B cell (primary cell): ENCODE results near the gene PTCHD1. TPM values are rescaled to one million over a fixed set of nuclear protein-coding genes. Genes with fewer than 3 reads are reported as not detected.

Experiments used
- ATAC-seq: fragments of 200-7000 bp; cut with Tn5 transposase; one replicate; pipeline ENCODE4 v1.10.0; 2021; ENCODE audit warnings: low read depth, mild to moderate bottlenecking, moderate number of reproducible peaks, moderate library complexity
- CTCF ChIA-PET: fragments of 350-600 bp; sonication (Branson Sonifier 250); formaldehyde crosslinking; loops from one replicate; lab custom pipeline; 2021; ENCODE audit warnings: antibody characterized with exemption, inconsistent platforms; lab: Charles Lee
- POLR2A ChIA-PET: fragments of 350-600 bp; sonication (Branson Sonifier 250); formaldehyde crosslinking; loops from one replicate; lab custom pipeline; 2021; ENCODE audit warnings: antibody characterized with exemption; lab: Charles Lee
- DNase-seq: peaks from one replicate; pipeline ENCODE4 v3.0.0; 2013
- H2AFZ ChIP-seq: 2 replicates; pipeline ENCODE4 v1.6.1; 2012; ENCODE audit warnings: mild to moderate bottlenecking, low read depth, low read length; ENCODE audit not compliant: insufficient read depth, poor library complexity, severe bottlenecking
- H3K27ac ChIP-seq, 2 donors: 1 replicate in 1 of 2; 2 replicates in 1 of 2; pipeline ENCODE4 v1.5.1; 2012 to 2013; ENCODE audit warnings: low read length in 2 of 2, mild to moderate bottlenecking in 2 of 2, moderate library complexity in 1 of 2
- H3K27me3 ChIP-seq, 4 experiments: fragments of 200-600 bp in 1 of 4; sonication (generic) in 1 of 4; replicated peaks in 1 of 4; 1 replicate in 2 of 4; 2 replicates in 2 of 4; pipeline versions ENCODE4 v1.6.1 to v1.7.0; 2013 to 2016; ENCODE audit warnings: low read length in 3 of 4, mild to moderate bottlenecking in 2 of 4, mixed read lengths in 1 of 4, moderate library complexity in 1 of 4; ENCODE audit not compliant: insufficient read depth in 4 of 4, control insufficient read depth in 3 of 4; ENCODE audit errors: control extremely low read depth in 1 of 4
- H3K36me3 ChIP-seq, 2 experiments: replicated peaks in 1 of 2; 1 replicate in 1 of 2; 2 replicates in 1 of 2; pipeline versions ENCODE4 v1.6.1 to v1.7.1; 2013; ENCODE audit warnings: low read length in 1 of 2; ENCODE audit not compliant: insufficient read depth in 2 of 2, control insufficient read depth in 1 of 2; ENCODE audit errors: control extremely low read depth in 1 of 2, extremely low read depth in 1 of 2
- H3K4me1 ChIP-seq, 2 donors: fragments of 200-600 bp in 1 of 2; sonication (generic) in 1 of 2; 1 replicate in 1 of 2; 2 replicates in 1 of 2; pipeline versions ENCODE4 v1.5.1 to v1.6.1; 2013 to 2017; ENCODE audit warnings: low read length in 2 of 2; ENCODE audit not compliant: control insufficient read depth in 2 of 2, insufficient read depth in 2 of 2
- H3K4me2 ChIP-seq: replicated peaks from 2 replicates; pipeline ENCODE3; 2012; ENCODE audit warnings: mild to moderate bottlenecking, low read depth, low read length; ENCODE audit not compliant: poor library complexity, severe bottlenecking
- H3K4me3 ChIP-seq, 5 experiments: fragments of 200-600 bp in 1 of 5; sonication (generic) in 1 of 5; 1 replicate in 3 of 5; 2 replicates in 2 of 5; pipeline versions ENCODE4 v1.5.1 to v1.7.0; 2011 to 2016; ENCODE audit warnings: low read length in 4 of 5, mild to moderate bottlenecking in 4 of 5, low read depth in 2 of 5, control low read depth in 1 of 5, moderate library complexity in 1 of 5; ENCODE audit not compliant: insufficient read depth in 1 of 5; ENCODE audit errors: control extremely low read depth in 1 of 5, extremely low read depth in 1 of 5
- H3K79me2 ChIP-seq: fragments of 200-600 bp; sonication (generic); one replicate; pipeline ENCODE4 v1.6.0; 2016; ENCODE audit warnings: low read length; ENCODE audit not compliant: control insufficient read depth, insufficient read depth
- H3K9ac ChIP-seq: fragments of 200-600 bp; sonication (generic); 2 replicates; pipeline ENCODE4 v1.6.1; 2017; ENCODE audit warnings: mild to moderate bottlenecking, low read length, moderate library complexity
- H3K9me3 ChIP-seq, 3 donors: one replicate each; pipeline versions ENCODE4 v1.6.1 to v1.7.1; 2013; ENCODE audit warnings: low read length in 2 of 3; ENCODE audit not compliant: control insufficient read depth in 2 of 3, insufficient read depth in 1 of 3; ENCODE audit errors: control extremely low read depth in 1 of 3
- H4K20me1 ChIP-seq: 2 replicates; pipeline ENCODE4 v1.6.0; 2012; ENCODE audit warnings: mild to moderate bottlenecking, low read length; ENCODE audit not compliant: insufficient read depth, control insufficient read depth, poor library complexity, severe bottlenecking
- H3K27ac Mint-ChIP-seq: one replicate; pipeline ENCODE4 v1.8.0; 2021; ENCODE audit warnings: mixed read lengths
- H3K27me3 Mint-ChIP-seq: one replicate; pipeline ENCODE4 v1.8.0; 2021; ENCODE audit warnings: mixed read lengths
- H3K4me1 Mint-ChIP-seq: one replicate; pipeline ENCODE4 v1.8.0; 2021; ENCODE audit warnings: mixed read lengths
- H3K4me3 Mint-ChIP-seq: one replicate; pipeline ENCODE4 v1.8.0; 2021; ENCODE audit warnings: mixed read lengths
- H3K9me3 Mint-ChIP-seq: one replicate; pipeline ENCODE4 v1.8.0; 2022; ENCODE audit warnings: mixed read lengths; ENCODE audit not compliant: insufficient read depth
- CTCF ChIP-seq: fragments of 200-600 bp; IDR thresholded peaks from one replicate; pipeline ENCODE4 v1.8.0; 2022; ENCODE audit warnings: antibody characterized with exemption, mild to moderate bottlenecking
- EZH2 ChIP-seq: IDR thresholded peaks from 2 replicates; pipeline ENCODE4 v1.6.1; 2012; ENCODE audit warnings: borderline replicate concordance, low read depth, mild to moderate bottlenecking, moderate library complexity, low read length; ENCODE audit not compliant: insufficient read depth, poor library complexity, severe bottlenecking
- WGBS: methylation state at CpG from one replicate; pipeline ENCODE4 v1.1.5; 2013; ENCODE audit warnings: missing lambda C conversion rate; ENCODE audit not compliant: insufficient coverage; 5-methylcytosine and 5-hydroxymethylcytosine counted together
- intact Hi-C: fragments of 100-400 bp; cut with micrococcal nuclease; formaldehyde crosslinking; loops from one replicate; pipeline ENCODE4 v1.10.0; 2022
- polyA plus RNA-seq: library from polyadenylated mRNA; depleted of rRNA; stranded (reverse); fragments of >200 nt; gene quantifications from 2 replicates; pipeline ENCODE4 v1.2.3, GENCODE V29; 2012
- total RNA-seq, 2 donors: library from RNA; stranded (reverse); fragments of 120-200 nt in 1 of 2; gene quantifications; 1 replicate in 1 of 2; 2 replicates in 1 of 2; pipeline versions ENCODE4 v1.2.3 to v1.2.4, GENCODE V29; 2013 to 2022

PTCHD1 gene
- total and polyA plus RNA-seq, 2 donors (not counting 1 experiment from before 2014, with no cell fraction given), result not detected

- Mint-ChIP-seq H3K27ac (no peak overlapping the region), H3K4me3 (no peak overlapping the region), H3K27me3 (peaks cover 4% of the 10 kb centered on the region), H3K9me3 (no peaks in the 10 kb centered on the region), H3K4me1 (peaks cover 4% of the 10 kb centered on the region)
- H3K27me3 ChIP-seq, result peaks cover 0 to 4% (median 0%) of the 10 kb centered on the region in 4 experiments
- no peak overlapping the region for H3K4me3 ChIP-seq
- no peak overlapping the region for H2AFZ ChIP-seq
- CTCF ChIA-PET, result no interaction called here
- H3K4me1 ChIP-seq, result no peaks in the 10 kb centered on the region
- H3K27ac ChIP-seq, result no peak overlapping the region
- H3K36me3 ChIP-seq, result no peaks in the 10 kb centered on the region
- H4K20me1 ChIP-seq, result no peaks in the 10 kb centered on the region
- no peak overlapping the region for H3K4me2 ChIP-seq
- DNase-seq (no peak), ATAC-seq (no peak)
- intact Hi-C loops, result no loop called here
- TF ChIP-seq CTCF (no peak), EZH2 (no peak)
- POLR2A ChIA-PET, result no interaction called here
- no peaks in the 10 kb centered on the region for H3K9me3 ChIP-seq
- H3K79me2 ChIP-seq, result no peaks in the 10 kb centered on the region
- H3K9ac ChIP-seq, result no peak overlapping the region
Observed at GRCh38 chrX:23386260-23386659, 51.6 kb downstream of the PTCHD1 start.

GRCh38 chrX:23386726-23387125, 52.1 kb downstream of the PTCHD1 start:
- Histone ChIP-seq H3K4me3 (no peak overlapping the region), H3K4me1 (no peaks in the 10 kb centered on the region), H3K27me3 (peaks cover 0 to 4% (median 0%) of the 10 kb centered on the region in 4 experiments), H3K36me3 (no peaks in the 10 kb centered on the region), H3K79me2 (no peaks in the 10 kb centered on the region), H3K4me2 (no peak overlapping the region), H2AFZ (no peak overlapping the region), H4K20me1 (no peaks in the 10 kb centered on the region), H3K27ac (no peak overlapping the region), H3K9ac (no peak overlapping the region), H3K9me3 (no peaks in the 10 kb centered on the region)
- WGBS, result no CpG with 5 or more reads among the region's 5 CpGs
- no peak for DNase-seq
- ChIA-PET CTCF (no interaction called here), POLR2A (no interaction called here)
- no peak for ATAC-seq
- Mint-ChIP-seq H3K4me3 (no peak overlapping the region), H3K27ac (no peak overlapping the region), H3K4me1 (peaks cover 2% of the 10 kb centered on the region), H3K9me3 (no peaks in the 10 kb centered on the region), H3K27me3 (peaks cover 2% of the 10 kb centered on the region)
- intact Hi-C loops, result no loop called here
- no peak for TF ChIP-seq CTCF
- TF ChIP-seq EZH2, result no peak
